MG63 (cell line): ENCODE measurements around the gene ADGRA3. TPM values are rescaled to one million over a fixed set of nuclear protein-coding genes. Genes with fewer than 3 reads are reported as not detected.

Source experiments
- DNase-seq: peaks from one replicate; pipeline ENCODE4 v3.0.0-alpha.2; 2020
- H3K27me3 ChIP-seq: fragments of 250-450 bp; sonication (Bioruptor Pico); 2 replicates; pipeline ENCODE4 v1.5.1; 2020; ENCODE audit warnings: mild to moderate bottlenecking, moderate library complexity
- H3K36me3 ChIP-seq: fragments of 250-450 bp; sonication (Bioruptor Pico); 2 replicates; pipeline ENCODE4 v1.5.1; 2020; ENCODE audit warnings: mild to moderate bottlenecking, moderate library complexity
- H3K4me3 ChIP-seq: fragments of 250-450 bp; sonication (Bioruptor Pico); 2 replicates; pipeline ENCODE4 v1.5.1; 2020; ENCODE audit warnings: mild to moderate bottlenecking, moderate library complexity
- H3K9me3 ChIP-seq: fragments of 250-450 bp; sonication (Bioruptor Pico); 2 replicates; pipeline ENCODE4 v1.5.1; 2020; ENCODE audit warnings: mild to moderate bottlenecking, moderate library complexity
- total RNA-seq: library from RNA; depleted of rRNA; stranded (reverse); fragments of >200 nt; shearing (Covaris generic); gene quantifications from 2 replicates; pipeline ENCODE4 v1.2.3, GENCODE V29; 2014; ENCODE audit warnings: low replicate concordance; rRNA removed

The ADGRA3 gene
- total RNA-seq, 1 experiment from 2014 or later: 15.5 TPM

- no peak for DNase-seq
- H3K9me3 ChIP-seq: no peaks in the 10 kb centered on the region
- no peaks in the 10 kb centered on the region for H3K27me3 ChIP-seq
- no peaks in the 10 kb centered on the region for H3K36me3 ChIP-seq
- no peak overlapping the region for H3K4me3 ChIP-seq
Measured at GRCh38 chr4:22372986-22373385, 142.9 kb downstream of the ADGRA3 start.

- H3K9me3 ChIP-seq: no peaks in the 10 kb centered on the region
- no peak for DNase-seq
Measured at GRCh38 chr4:22369901-22370562, 145.8 kb downstream of the ADGRA3 start.

GRCh38 chr4:22363787-22364186, 152.1 kb downstream of the ADGRA3 start:
- H3K4me3 ChIP-seq: no peak overlapping the region
- DNase-seq: no peak
- no peaks in the 10 kb centered on the region for H3K27me3 ChIP-seq
- no peaks in the 10 kb centered on the region for H3K9me3 ChIP-seq
- H3K36me3 ChIP-seq: no peaks in the 10 kb centered on the region

More at GRCh38 chr4:22369901-22370562, 145.8 kb downstream of the ADGRA3 start:
- H3K27me3 ChIP-seq: no peaks in the 10 kb centered on the region
- no peaks in the 10 kb centered on the region for H3K36me3 ChIP-seq
- H3K4me3 ChIP-seq: no peak overlapping the region

GRCh38 chr4:22363036-22363435, 152.8 kb downstream of the ADGRA3 start:
- H3K36me3 ChIP-seq: no peaks in the 10 kb centered on the region
- no peaks in the 10 kb centered on the region for H3K27me3 ChIP-seq
- H3K9me3 ChIP-seq: no peaks in the 10 kb centered on the region
- DNase-seq: no peak
- H3K4me3 ChIP-seq: no peak overlapping the region

- Histone ChIP-seq H3K36me3 (no peaks in the 10 kb centered on the region), H3K27me3 (no peaks in the 10 kb centered on the region), H3K4me3 (no peak overlapping the region), H3K9me3 (peaks cover 2% of the 10 kb centered on the region)
- no peak for DNase-seq
Measured at GRCh38 chr4:22356987-22357596, 158.8 kb downstream of the ADGRA3 start.

GRCh38 chr4:22348410-22348809, 167.5 kb downstream of the ADGRA3 start:
- Histone ChIP-seq H3K4me3 (no peak overlapping the region), H3K27me3 (no peaks in the 10 kb centered on the region), H3K36me3 (no peaks in the 10 kb centered on the region), H3K9me3 (no peaks in the 10 kb centered on the region; the same call in 1 of the 2 replicates)
- no peak for DNase-seq

GRCh38 chr4:22345678-22346077, 170.2 kb downstream of the ADGRA3 start:
- Histone ChIP-seq H3K36me3 (no peaks in the 10 kb centered on the region), H3K27me3 (no peaks in the 10 kb centered on the region), H3K4me3 (no peak overlapping the region), H3K9me3 (no peaks in the 10 kb centered on the region)
- DNase-seq: no peak

- no peaks in the 10 kb centered on the region for H3K36me3 ChIP-seq
- H3K4me3 ChIP-seq: no peak overlapping the region
- no peaks in the 10 kb centered on the region for H3K27me3 ChIP-seq
- no peaks in the 10 kb centered on the region for H3K9me3 ChIP-seq
- no peak for DNase-seq
Measured at GRCh38 chr4:22345055-22345454, 170.8 kb downstream of the ADGRA3 start.

GRCh38 chr4:22343606-22344005, 172.3 kb downstream of the ADGRA3 start:
- H3K4me3 ChIP-seq: no peak overlapping the region
- H3K9me3 ChIP-seq: no peaks in the 10 kb centered on the region
- H3K36me3 ChIP-seq: no peaks in the 10 kb centered on the region
- no peak for DNase-seq
- no peaks in the 10 kb centered on the region for H3K27me3 ChIP-seq

GRCh38 chr4:22339491-22339890, 176.4 kb downstream of the ADGRA3 start:
- H3K36me3 ChIP-seq: no peaks in the 10 kb centered on the region
- no peak for DNase-seq
- H3K27me3 ChIP-seq: no peaks in the 10 kb centered on the region
- no peak overlapping the region for H3K4me3 ChIP-seq
- no peaks in the 10 kb centered on the region for H3K9me3 ChIP-seq

GRCh38 chr4:22338796-22339195, 177.1 kb downstream of the ADGRA3 start:
- Histone ChIP-seq H3K27me3 (no peaks in the 10 kb centered on the region), H3K36me3 (no peaks in the 10 kb centered on the region), H3K9me3 (no peaks in the 10 kb centered on the region), H3K4me3 (no peak overlapping the region)
- no peak for DNase-seq

Other genes starting within 250 kb of the ADGRA3 start
- not detected in 2 replicates for gene GBA3, start 176.9 kb upstream of the ADGRA3 start, total RNA-seq